ENCODE results near the gene SLIT3.

DNA sequence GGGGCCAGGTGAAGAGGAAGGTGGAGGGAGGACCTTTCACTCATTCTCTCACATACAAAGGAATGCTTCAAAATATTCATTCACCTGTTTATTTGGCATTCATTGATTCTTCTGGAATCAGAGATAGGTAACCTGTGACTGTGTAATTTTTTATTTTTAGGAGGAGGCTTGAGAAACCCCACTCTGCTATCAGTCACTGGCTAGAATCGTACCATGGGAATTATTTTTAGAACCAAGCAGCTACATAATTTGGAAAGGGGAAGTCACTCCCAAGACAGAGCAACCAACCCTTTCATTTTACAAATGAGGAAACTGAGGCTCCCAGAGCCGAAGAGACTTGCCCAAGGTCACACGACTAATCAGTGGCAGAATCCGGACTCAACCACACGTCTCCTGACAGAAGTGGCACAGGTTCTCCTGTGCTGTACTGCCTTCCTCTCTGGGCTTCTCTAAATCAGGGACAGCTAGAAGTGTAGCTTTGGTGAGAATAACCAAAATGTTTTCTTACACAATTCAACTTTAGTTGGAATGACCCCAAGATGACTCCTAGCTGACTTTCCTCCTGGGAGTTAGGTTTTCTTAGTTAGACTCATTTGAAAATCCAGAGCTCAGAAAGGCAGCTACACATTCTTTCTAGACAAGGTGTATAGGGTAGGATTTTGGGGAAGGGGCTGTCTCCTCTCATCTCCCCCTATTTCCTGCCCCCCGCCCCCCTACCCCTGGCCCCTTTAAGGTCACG lies 457.5 kb downstream of the SLIT3 start:
- TF ChIP-seq POLR2A (IDR thresholded peaks at IDR 0.05) = no peak
- TF ChIP-seq, protein P1, sequence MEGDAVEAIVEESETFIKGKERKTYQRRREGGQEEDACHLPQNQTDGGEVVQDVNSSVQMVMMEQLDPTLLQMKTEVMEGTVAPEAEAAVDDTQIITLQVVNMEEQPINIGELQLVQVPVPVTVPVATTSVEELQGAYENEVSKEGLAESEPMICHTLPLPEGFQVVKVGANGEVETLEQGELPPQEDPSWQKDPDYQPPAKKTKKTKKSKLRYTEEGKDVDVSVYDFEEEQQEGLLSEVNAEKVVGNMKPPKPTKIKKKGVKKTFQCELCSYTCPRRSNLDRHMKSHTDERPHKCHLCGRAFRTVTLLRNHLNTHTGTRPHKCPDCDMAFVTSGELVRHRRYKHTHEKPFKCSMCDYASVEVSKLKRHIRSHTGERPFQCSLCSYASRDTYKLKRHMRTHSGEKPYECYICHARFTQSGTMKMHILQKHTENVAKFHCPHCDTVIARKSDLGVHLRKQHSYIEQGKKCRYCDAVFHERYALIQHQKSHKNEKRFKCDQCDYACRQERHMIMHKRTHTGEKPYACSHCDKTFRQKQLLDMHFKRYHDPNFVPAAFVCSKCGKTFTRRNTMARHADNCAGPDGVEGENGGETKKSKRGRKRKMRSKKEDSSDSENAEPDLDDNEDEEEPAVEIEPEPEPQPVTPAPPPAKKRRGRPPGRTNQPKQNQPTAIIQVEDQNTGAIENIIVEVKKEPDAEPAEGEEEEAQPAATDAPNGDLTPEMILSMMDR (IDR thresholded peaks at IDR 0.05) = no peak

Data from right lobe of liver (tissue), 4 donors.